GM12878 (cell line): ENCODE results near the gene MRPL1. TPM values are rescaled to one million over a fixed set of nuclear protein-coding genes. Genes with fewer than 3 reads are reported as not detected.

Experiments used
- ATAC-seq: fragments of 200-7000 bp; cut with Tn5 transposase; 3 replicates; pipeline ENCODE4 v1.9.1; 2020; ENCODE audit warnings: mild to moderate bottlenecking, moderate library complexity
- BruUV-seq: library from RNA; stranded (reverse); fragments of 400-500 nt; replicated peaks from 2 replicates; lab custom pipeline; 2021; lab: Mats Ljungman, UMichigan
- CTCF ChIA-PET: fragments of 300-600 bp; sonication (Branson Sonifier 250); formaldehyde crosslinking; extraction: SDS; loops from one replicate; lab custom pipeline; 2021; ENCODE audit warnings: inconsistent platforms; lab: Yijun Ruan, JAX
- POLR2A ChIA-PET: fragments of 350-600 bp; formaldehyde crosslinking; extraction: SDS; loops from one replicate; lab custom pipeline; 2021; ENCODE audit warnings: inconsistent platforms; lab: Charles Lee
- RAD21 ChIA-PET: fragments of 300-600 bp; sonication (Branson Sonifier 250); formaldehyde crosslinking; loops from one replicate; lab custom pipeline; 2023; ENCODE audit warnings: antibody characterized with exemption; ENCODE audit not compliant: unreplicated experiment; lab: Charles Lee
- SMC1A ChIA-PET: fragments of 300-600 bp; sonication (Branson Sonifier 250); formaldehyde crosslinking; loops from one replicate; lab custom pipeline; 2023; ENCODE audit not compliant: unreplicated experiment, uncharacterized antibody; lab: Charles Lee
- DNase-seq: peaks from one replicate; pipeline ENCODE4 v3.0.0-alpha.2; 2011; ENCODE audit warnings: low read depth, low spot score
- FAIRE-seq: peaks from 3 replicates; lab custom pipeline; 2011; peaks lifted over from hg19 to GRCh38; lab: Jason Lieb, UNC
- H2AFZ ChIP-seq: 2 replicates; pipeline ENCODE4 v1.6.0; 2011; ENCODE audit warnings: low read depth, low read length, control low read depth; ENCODE audit not compliant: control insufficient read depth
- H3K27ac ChIP-seq: 2 replicates; pipeline ENCODE4 v1.5.1; 2011; ENCODE audit warnings: control low read depth; ENCODE audit not compliant: control insufficient read depth, insufficient read depth
- H3K27me3 ChIP-seq, 2 experiments: replicated peaks in 1 of 2; 2 replicates each; pipeline versions ENCODE4 v1.6.0 to v1.6.1; 2011; ENCODE audit warnings: low read length in 1 of 2; ENCODE audit not compliant: control insufficient read depth in 2 of 2, insufficient read depth in 2 of 2
- H3K36me3 ChIP-seq, 2 experiments: 2 replicates each; pipeline ENCODE4 v1.5.1; 2011; ENCODE audit warnings: low read length in 1 of 2; ENCODE audit not compliant: control insufficient read depth in 2 of 2, insufficient read depth in 2 of 2
- H3K4me1 ChIP-seq: 2 replicates; pipeline ENCODE4 v1.6.1; 2011; ENCODE audit warnings: mild to moderate bottlenecking, low read length, moderate library complexity, mixed read lengths; ENCODE audit not compliant: control insufficient read depth, insufficient read depth
- H3K4me2 ChIP-seq: 2 replicates; pipeline ENCODE4 v1.6.0; 2011; ENCODE audit warnings: control low read depth; ENCODE audit not compliant: control insufficient read depth, insufficient read depth
- H3K4me3 ChIP-seq: fragments of 200-600 bp; sonication (generic); 2 replicates; pipeline ENCODE4 v1.5.1; 2016
- H3K79me2 ChIP-seq: 2 replicates; pipeline ENCODE4 v1.6.0; 2011; ENCODE audit warnings: low read length; ENCODE audit not compliant: control insufficient read depth, insufficient read depth
- H3K9ac ChIP-seq: 2 replicates; pipeline ENCODE4 v1.8.0; 2011; ENCODE audit warnings: low read length, control low read depth, mixed read lengths; ENCODE audit not compliant: control insufficient read depth, insufficient read depth
- H3K9me3 ChIP-seq: replicated peaks from 3 replicates; pipeline ENCODE4 v1.5.1; 2011; ENCODE audit warnings: mild to moderate bottlenecking, low read length; ENCODE audit not compliant: control insufficient read depth, insufficient read depth
- H4K20me1 ChIP-seq: 2 replicates; pipeline ENCODE4 v1.6.0; 2011; ENCODE audit not compliant: control insufficient read depth, insufficient read depth
- CREB1 ChIP-seq: IDR thresholded peaks from 2 replicates; pipeline ENCODE4 v1.6.1; 2012; ENCODE audit warnings: low read depth, mild to moderate bottlenecking, inconsistent platforms
- IKZF2 ChIP-seq, 2 experiments: fragments of 450-650 bp; IDR thresholded peaks; 2 replicates each; pipeline ENCODE4 v1.6.1; 2017; ENCODE audit warnings: mild to moderate bottlenecking in 2 of 2, moderate library complexity in 2 of 2
- MTA2 ChIP-seq: fragments of 450-650 bp; IDR thresholded peaks from 2 replicates; pipeline ENCODE4 v1.6.1; 2016; ENCODE audit warnings: low read depth, mild to moderate bottlenecking, moderate library complexity
- RFX5 ChIP-seq: IDR thresholded peaks from 2 replicates; pipeline ENCODE4 v1.6.1; 2011; ENCODE audit warnings: low read depth, low read length, improper control_type of control experiment
- SPI1 ChIP-seq: IDR thresholded peaks from 2 replicates; pipeline ENCODE4 v1.6.1; 2011; ENCODE audit warnings: low read depth, mild to moderate bottlenecking, low read length, moderate library complexity, borderline replicate concordance; ENCODE audit not compliant: insufficient read depth
- SREBF2 ChIP-seq: IDR thresholded peaks from 2 replicates; pipeline ENCODE4 v1.6.1; 2012; ENCODE audit warnings: mild to moderate bottlenecking, low read length
- ZNF24 ChIP-seq: fragments of 450-650 bp; IDR thresholded peaks from 2 replicates; pipeline ENCODE4 v1.6.1; 2017; ENCODE audit warnings: antibody characterized with exemption, mild to moderate bottlenecking
- WGBS: methylation state at CpG from one replicate; pipeline ENCODE4 v1.1.6; 2016; ENCODE audit warnings: low lambda C conversion rate; ENCODE audit not compliant: insufficient replicate concordance, insufficient coverage; ENCODE audit errors: missing lambda C conversion rate; 5-methylcytosine and 5-hydroxymethylcytosine counted together
- in situ Hi-C: fragments of 300-500 bp; cut with MboI; formaldehyde crosslinking; loops from 9 replicates; pipeline ENCODE4 v1.14.3; 2018; ENCODE audit warnings: mixed read lengths
- intact Hi-C: fragments of 100-400 bp; cut with micrococcal nuclease; formaldehyde crosslinking; loops from one replicate; pipeline ENCODE4 v1.14.2; 2022; ENCODE audit not compliant: unreplicated experiment
- polyA plus RNA-seq, 11 experiments: library from polyadenylated mRNA; depleted of rRNA in 4 of 11; unstranded in 6 of 11; stranded (reverse) in 5 of 11; fragments of >200 nt; fragmentation: Nextera tagmentation in 4 of 11; fragmentation: Illumina TruSeq in 1 of 11; extraction: Ambion mirVana in 4 of 11; extraction: Trizol in 1 of 11; gene quantifications; 1 replicate in 1 of 11; 2 replicates in 10 of 11; pipeline versions ENCODE4 v1.2.1 to v1.2.3, GENCODE V29; 2011 to 2016; ENCODE audit warnings: inconsistent platforms in 2 of 11, missing spikeins in 2 of 11, low read depth in 1 of 11
- total RNA-seq, 4 experiments: library from RNA; depleted of rRNA in 3 of 4; stranded (reverse); fragments of >200 nt in 3 of 4; fragmentation: Illumina TruSeq in 1 of 4; extraction: Trizol in 1 of 4; gene quantifications; 2 replicates each; pipeline versions ENCODE4 v1.2.1 to v1.2.3, GENCODE V29; 2013 to 2021
- TF ChIP-seq, protein P1 (sequence below): fragments of 450-650 bp; IDR thresholded peaks from 2 replicates; pipeline ENCODE4 v1.6.1; 2017; ENCODE audit warnings: mild to moderate bottlenecking
- TF ChIP-seq, protein P2 (sequence below): fragments of 450-650 bp; IDR thresholded peaks from 2 replicates; pipeline ENCODE4 v1.6.1; 2016; ENCODE audit warnings: mild to moderate bottlenecking
- TF ChIP-seq, protein P3 (sequence below): fragments of 450-650 bp; formaldehyde crosslinking; IDR thresholded peaks from 2 replicates; pipeline ENCODE4 v1.5.0; 2022; ENCODE audit warnings: mild to moderate bottlenecking, missing genetic modification characterization

Gene MRPL1
- total and polyA plus RNA-seq, 10 of the 15 experiments (the other 5 are each of a cell fraction or from before 2014, with no cell fraction given): 20.2 to 35.7 (median 28.2) TPM

DNA sequence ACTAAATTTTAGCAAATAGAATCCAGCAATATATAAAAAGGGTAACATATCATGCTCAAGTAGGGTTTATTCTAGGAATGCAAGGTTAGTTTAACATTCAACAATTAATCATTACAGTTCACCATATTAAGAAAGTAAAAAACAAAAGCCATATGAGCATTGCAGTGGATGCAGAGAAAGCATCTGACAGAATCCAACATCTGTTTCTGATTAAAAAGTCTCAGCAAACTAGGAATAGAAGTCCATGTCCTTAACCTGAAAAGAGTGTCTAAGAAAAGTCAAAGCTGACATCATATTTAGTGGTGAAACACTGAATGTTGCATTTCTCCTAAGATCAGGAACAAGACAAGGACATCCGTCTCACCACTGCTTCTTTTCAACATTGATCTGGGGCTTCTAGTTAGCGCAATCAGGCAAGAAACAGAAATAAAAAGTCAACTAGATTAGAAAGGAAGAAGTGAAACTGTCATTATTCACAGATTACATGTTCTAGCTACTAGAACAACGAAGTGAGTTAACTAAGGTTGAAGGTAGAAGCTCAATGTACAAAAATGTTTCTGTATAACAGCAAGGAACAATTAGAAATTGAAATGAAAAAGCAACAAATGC lies 49.3 kb downstream of the MRPL1 start:
- ATAC-seq (peak; percentile 84), DNase-seq (peak; percentile 11), FAIRE-seq (peak; percentile 85)
- no peak overlapping the region for H3K27ac ChIP-seq
- SMC1A ChIA-PET: interaction anchor here (0.9 kb wide), 1 partner anchor 17 kb away, joined by 3 read pairs; no protein-coding TSS in a partner anchor
- H3K36me3 ChIP-seq: peaks cover 2 to 9% of the 10 kb centered on the region in 2 experiments; a peak in 3 of 4 replicates
- no peak overlapping the region for H3K9ac ChIP-seq
- CTCF ChIA-PET: interaction anchor here (0.6 kb wide), 1 partner anchor 48 kb away, joined by 3 read pairs; no protein-coding TSS in a partner anchor
- BruUV-seq: no TSS peak
- in situ Hi-C loops (no loop called here), intact Hi-C loops (no loop called here)
- H3K4me3 ChIP-seq: no peak overlapping the region
- no peaks in the 10 kb centered on the region for H3K79me2 ChIP-seq
- peak overlapping the region; percentile 28; the same call in 1 of the 2 replicates for H3K4me2 ChIP-seq
- H4K20me1 ChIP-seq: no peaks in the 10 kb centered on the region
- H3K27me3 ChIP-seq: no peaks in the 10 kb centered on the region
- no peaks in the 10 kb centered on the region for H3K4me1 ChIP-seq
- no peak overlapping the region for H2AFZ ChIP-seq
- no peaks in the 10 kb centered on the region; the same call in 1 of the 3 replicates for H3K9me3 ChIP-seq
- WGBS: 39% methylated on average over 3 of the region's 3 CpGs
- RAD21 ChIA-PET: no interaction called here
- TF ChIP-seq SREBF2: no peak
- TF ChIP-seq, protein P1, sequence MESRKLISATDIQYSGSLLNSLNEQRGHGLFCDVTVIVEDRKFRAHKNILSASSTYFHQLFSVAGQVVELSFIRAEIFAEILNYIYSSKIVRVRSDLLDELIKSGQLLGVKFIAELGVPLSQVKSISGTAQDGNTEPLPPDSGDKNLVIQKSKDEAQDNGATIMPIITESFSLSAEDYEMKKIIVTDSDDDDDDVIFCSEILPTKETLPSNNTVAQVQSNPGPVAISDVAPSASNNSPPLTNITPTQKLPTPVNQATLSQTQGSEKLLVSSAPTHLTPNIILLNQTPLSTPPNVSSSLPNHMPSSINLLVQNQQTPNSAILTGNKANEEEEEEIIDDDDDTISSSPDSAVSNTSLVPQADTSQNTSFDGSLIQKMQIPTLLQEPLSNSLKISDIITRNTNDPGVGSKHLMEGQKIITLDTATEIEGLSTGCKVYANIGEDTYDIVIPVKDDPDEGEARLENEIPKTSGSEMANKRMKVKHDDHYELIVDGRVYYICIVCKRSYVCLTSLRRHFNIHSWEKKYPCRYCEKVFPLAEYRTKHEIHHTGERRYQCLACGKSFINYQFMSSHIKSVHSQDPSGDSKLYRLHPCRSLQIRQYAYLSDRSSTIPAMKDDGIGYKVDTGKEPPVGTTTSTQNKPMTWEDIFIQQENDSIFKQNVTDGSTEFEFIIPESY: 0 out of 2 replicates have a peak, but pooled peaks have one; percentile 62
- no peak for TF ChIP-seq CREB1
- TF ChIP-seq RFX5: no peak
- peak; percentile 83; the same call in 1 of the 2 replicates for TF ChIP-seq SPI1
- TF ChIP-seq IKZF2 (IDR thresholded peaks at IDR 0.05): peak; percentile 24 to 41; a peak in 2 of 4 replicates
- TF ChIP-seq, protein P2, sequence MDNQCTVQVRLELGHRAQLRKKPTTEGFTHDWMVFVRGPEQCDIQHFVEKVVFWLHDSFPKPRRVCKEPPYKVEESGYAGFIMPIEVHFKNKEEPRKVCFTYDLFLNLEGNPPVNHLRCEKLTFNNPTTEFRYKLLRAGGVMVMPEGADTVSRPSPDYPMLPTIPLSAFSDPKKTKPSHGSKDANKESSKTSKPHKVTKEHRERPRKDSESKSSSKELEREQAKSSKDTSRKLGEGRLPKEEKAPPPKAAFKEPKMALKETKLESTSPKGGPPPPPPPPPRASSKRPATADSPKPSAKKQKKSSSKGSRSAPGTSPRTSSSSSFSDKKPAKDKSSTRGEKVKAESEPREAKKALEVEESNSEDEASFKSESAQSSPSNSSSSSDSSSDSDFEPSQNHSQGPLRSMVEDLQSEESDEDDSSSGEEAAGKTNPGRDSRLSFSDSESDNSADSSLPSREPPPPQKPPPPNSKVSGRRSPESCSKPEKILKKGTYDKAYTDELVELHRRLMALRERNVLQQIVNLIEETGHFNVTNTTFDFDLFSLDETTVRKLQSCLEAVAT: peak; percentile 50; the same call in 1 of the 2 replicates
- TF ChIP-seq MTA2: peak; percentile 45
- 0 out of 2 replicates have a peak, but pooled peaks have one; percentile 37 for TF ChIP-seq ZNF24
- TF ChIP-seq, protein P3, sequence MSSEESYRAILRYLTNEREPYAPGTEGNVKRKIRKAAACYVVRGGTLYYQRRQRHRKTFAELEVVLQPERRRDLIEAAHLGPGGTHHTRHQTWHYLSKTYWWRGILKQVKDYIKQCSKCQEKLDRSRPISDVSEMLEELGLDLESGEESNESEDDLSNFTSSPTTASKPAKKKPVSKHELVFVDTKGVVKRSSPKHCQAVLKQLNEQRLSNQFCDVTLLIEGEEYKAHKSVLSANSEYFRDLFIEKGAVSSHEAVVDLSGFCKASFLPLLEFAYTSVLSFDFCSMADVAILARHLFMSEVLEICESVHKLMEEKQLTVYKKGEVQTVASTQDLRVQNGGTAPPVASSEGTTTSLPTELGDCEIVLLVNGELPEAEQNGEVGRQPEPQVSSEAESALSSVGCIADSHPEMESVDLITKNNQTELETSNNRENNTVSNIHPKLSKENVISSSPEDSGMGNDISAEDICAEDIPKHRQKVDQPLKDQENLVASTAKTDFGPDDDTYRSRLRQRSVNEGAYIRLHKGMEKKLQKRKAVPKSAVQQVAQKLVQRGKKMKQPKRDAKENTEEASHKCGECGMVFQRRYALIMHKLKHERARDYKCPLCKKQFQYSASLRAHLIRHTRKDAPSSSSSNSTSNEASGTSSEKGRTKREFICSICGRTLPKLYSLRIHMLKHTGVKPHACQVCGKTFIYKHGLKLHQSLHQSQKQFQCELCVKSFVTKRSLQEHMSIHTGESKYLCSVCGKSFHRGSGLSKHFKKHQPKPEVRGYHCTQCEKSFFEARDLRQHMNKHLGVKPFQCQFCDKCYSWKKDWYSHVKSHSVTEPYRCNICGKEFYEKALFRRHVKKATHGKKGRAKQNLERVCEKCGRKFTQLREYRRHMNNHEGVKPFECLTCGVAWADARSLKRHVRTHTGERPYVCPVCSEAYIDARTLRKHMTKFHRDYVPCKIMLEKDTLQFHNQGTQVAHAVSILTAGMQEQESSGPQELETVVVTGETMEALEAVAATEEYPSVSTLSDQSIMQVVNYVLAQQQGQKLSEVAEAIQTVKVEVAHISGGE: no peak
- POLR2A ChIA-PET: no interaction called here
